PC-9 (cell line): ENCODE measurements around the gene MARCHF3. TPM values are rescaled to one million over a fixed set of nuclear protein-coding genes. Genes with fewer than 3 reads are reported as not detected.

Experiments used
- BruUV-seq: library from RNA; stranded (reverse); fragments of 400-500 nt; replicated peaks from 2 replicates; lab custom pipeline; 2021; lab: Mats Ljungman, UMichigan
- CTCF ChIA-PET: fragments of 300-600 bp; sonication (Branson Sonifier 250); formaldehyde crosslinking; loops from one replicate; lab custom pipeline; 2022; ENCODE audit warnings: antibody characterized with exemption; lab: Charles Lee
- POLR2A ChIA-PET: fragments of 300-600 bp; sonication (Branson Sonifier 250); formaldehyde crosslinking; loops from one replicate; lab custom pipeline; 2022; ENCODE audit warnings: antibody characterized with exemption; ENCODE audit not compliant: unreplicated experiment; lab: Charles Lee
- DNase-seq, 2 experiments: peaks; one replicate each; pipeline versions ENCODE4 v3.0.0 to v3.0.0-alpha.2; 2015 to 2022; ENCODE audit warnings: mixed read lengths in 1 of 2
- H2AFZ ChIP-seq: fragments of 200-600 bp; sonication (generic); 2 replicates; pipeline ENCODE4 v1.8.1; 2017; ENCODE audit warnings: antibody characterized with exemption
- H3F3A ChIP-seq: fragments of 200-600 bp; sonication (generic); 2 replicates; pipeline ENCODE4 v1.8.1; 2017; ENCODE audit warnings: antibody characterized with exemption, mild to moderate bottlenecking, low read depth; ENCODE audit not compliant: insufficient read depth
- H3K27ac ChIP-seq: fragments of 200-600 bp; sonication (generic); 2 replicates; pipeline ENCODE4 v1.6.1; 2016; ENCODE audit warnings: mixed run types
- H3K27me3 ChIP-seq: fragments of 200-600 bp; sonication (generic); 2 replicates; pipeline ENCODE4 v1.6.1; 2016; ENCODE audit warnings: low read depth, mixed run types; ENCODE audit not compliant: insufficient read depth
- H3K36me3 ChIP-seq: fragments of 200-600 bp; sonication (generic); 2 replicates; pipeline ENCODE4 v1.6.1; 2016; ENCODE audit warnings: low read depth, mixed run types
- H3K4me1 ChIP-seq: fragments of 200-600 bp; sonication (generic); replicated peaks from 2 replicates; pipeline ENCODE4 v1.6.1; 2016; ENCODE audit warnings: mixed run types; ENCODE audit not compliant: insufficient read depth
- H3K4me2 ChIP-seq: fragments of 200-600 bp; sonication (generic); 2 replicates; pipeline ENCODE4 v1.6.1; 2017; ENCODE audit warnings: mixed run types
- H3K4me3 ChIP-seq: fragments of 200-600 bp; sonication (generic); 2 replicates; pipeline ENCODE4 v1.6.1; 2016; ENCODE audit warnings: mixed run types
- H3K79me2 ChIP-seq: fragments of 200-600 bp; sonication (generic); 2 replicates; pipeline ENCODE4 v1.6.1; 2017; ENCODE audit warnings: low read depth, mixed run types
- H3K9me2 ChIP-seq: fragments of 200-600 bp; sonication (generic); 2 replicates; pipeline ENCODE4 v1.8.1; 2017; ENCODE audit warnings: mild to moderate bottlenecking; ENCODE audit not compliant: insufficient read depth
- H3K9me3 ChIP-seq: fragments of 200-600 bp; sonication (generic); 2 replicates; pipeline ENCODE4 v1.8.1; 2016; ENCODE audit warnings: low read depth; ENCODE audit not compliant: insufficient read depth
- H4K20me1 ChIP-seq: fragments of 200-600 bp; sonication (generic); 2 replicates; pipeline ENCODE4 v1.8.1; 2017; ENCODE audit not compliant: insufficient read depth
- CTCF ChIP-seq: fragments of 200-600 bp; sonication (generic); conservative IDR thresholded peaks from 2 replicates; pipeline ENCODE4 v1.6.1; 2017; ENCODE audit warnings: mixed run types, antibody characterized with exemption, mild to moderate bottlenecking, moderate library complexity
- EZH2 ChIP-seq: fragments of 200-600 bp; sonication (generic); IDR thresholded peaks from 2 replicates; pipeline ENCODE4 v1.8.0; 2017; ENCODE audit warnings: antibody characterized with exemption, low read depth
- intact Hi-C: fragments of 100-400 bp; cut with micrococcal nuclease; formaldehyde crosslinking; loops from one replicate; pipeline ENCODE4 v1.10.0; 2022; ENCODE audit not compliant: unreplicated experiment
- total RNA-seq: library from RNA; stranded (reverse); gene quantifications from 2 replicates; pipeline ENCODE4 v1.2.3, GENCODE V29; 2021

MARCHF3 gene
- total RNA-seq, 1 experiment from 2014 or later = 0.35 TPM

- ChIA-PET POLR2A (no interaction called here), CTCF (no interaction called here)
- no peaks in the 10 kb centered on the region; the same call in 1 of the 2 replicates for H3K9me3 ChIP-seq
- no peak for DNase-seq
- no peaks in the 10 kb centered on the region for H3K4me1 ChIP-seq
- no peaks in the 10 kb centered on the region for H3F3A ChIP-seq
- H3K27me3 ChIP-seq = no peaks in the 10 kb centered on the region
- intact Hi-C loops = no loop called here
- H3K79me2 ChIP-seq = no peaks in the 10 kb centered on the region
- H3K36me3 ChIP-seq = no peaks in the 10 kb centered on the region
- H3K27ac ChIP-seq = no peak overlapping the region
- H3K9me2 ChIP-seq = 0 out of 2 replicates have a peak, but pooled peaks cover 8% of the 10 kb centered on the region
- TF ChIP-seq EZH2 (no peak), CTCF (no peak)
- BruUV-seq = no TSS peak
- no peaks in the 10 kb centered on the region for H4K20me1 ChIP-seq
- H3K4me3 ChIP-seq = no peak overlapping the region
- H2AFZ ChIP-seq = no peak overlapping the region
- no peak overlapping the region for H3K4me2 ChIP-seq
Measured at GRCh38 chr5:127064253-127064840, 34.0 kb upstream of the MARCHF3 start.

GRCh38 chr5:127063257-127063913 is 33.0 kb upstream of the MARCHF3 start:
- Histone ChIP-seq H3K4me3 (no peak overlapping the region), H3K27me3 (no peaks in the 10 kb centered on the region), H2AFZ (no peak overlapping the region), H3K9me2 (0 out of 2 replicates have a peak, but pooled peaks cover 8% of the 10 kb centered on the region), H4K20me1 (no peaks in the 10 kb centered on the region), H3F3A (no peaks in the 10 kb centered on the region), H3K36me3 (no peaks in the 10 kb centered on the region), H3K9me3 (no peaks in the 10 kb centered on the region; the same call in 1 of the 2 replicates), H3K27ac (no peak overlapping the region), H3K4me2 (no peak overlapping the region), H3K4me1 (no peaks in the 10 kb centered on the region), H3K79me2 (no peaks in the 10 kb centered on the region)
- ChIA-PET CTCF (no interaction called here), POLR2A (no interaction called here)
- intact Hi-C loops = no loop called here
- no TSS peak for BruUV-seq
- DNase-seq = no peak
- TF ChIP-seq EZH2 (no peak), CTCF (no peak)

GRCh38 chr5:127061956-127062355 is 31.6 kb upstream of the MARCHF3 start:
- TF ChIP-seq CTCF (no peak), EZH2 (no peak)
- Histone ChIP-seq H3K9me3 (no peaks in the 10 kb centered on the region; the same call in 1 of the 2 replicates), H3F3A (no peaks in the 10 kb centered on the region), H3K9me2 (0 out of 2 replicates have a peak, but pooled peaks cover 8% of the 10 kb centered on the region), H3K79me2 (no peaks in the 10 kb centered on the region), H3K27me3 (no peaks in the 10 kb centered on the region), H3K27ac (no peak overlapping the region), H4K20me1 (no peaks in the 10 kb centered on the region), H3K36me3 (no peaks in the 10 kb centered on the region), H3K4me2 (no peak overlapping the region), H3K4me3 (no peak overlapping the region), H2AFZ (no peak overlapping the region), H3K4me1 (no peaks in the 10 kb centered on the region)
- no TSS peak for BruUV-seq
- CTCF ChIA-PET = no interaction called here
- DNase-seq = no peak
- POLR2A ChIA-PET = no interaction called here
- intact Hi-C loops = no loop called here
